ENCODE data around the gene SCGB3A2.

The SCGB3A2 gene

GRCh38 chr5:147911427-147911826 is 32.9 kb downstream of the SCGB3A2 start:
- DNase-seq, result no peak

GRCh38 chr5:147912011-147912410 is 33.5 kb downstream of the SCGB3A2 start:
- DNase-seq, result no peak

- DNase-seq, result no peak
These were observed 35.3 kb downstream of the SCGB3A2 start for GRCh38 chr5:147913786-147914185.

- no peak for DNase-seq
These were observed 39.7 kb downstream of the SCGB3A2 start for GRCh38 chr5:147918101-147918685.

- DNase-seq, result no peak
These were observed 40.4 kb downstream of the SCGB3A2 start for GRCh38 chr5:147918899-147919298.

GRCh38 chr5:147920420-147921030 is 42.0 kb downstream of the SCGB3A2 start:
- DNase-seq, result no peak

GRCh38 chr5:147921136-147921535 is 42.6 kb downstream of the SCGB3A2 start:
- no peak for DNase-seq

- no peak for DNase-seq
These were observed 46.5 kb downstream of the SCGB3A2 start for GRCh38 chr5:147925020-147925419.

GRCh38 chr5:147927901-147928300 is 49.4 kb downstream of the SCGB3A2 start:
- no peak for DNase-seq

- DNase-seq, result no peak
These were observed 52.3 kb downstream of the SCGB3A2 start for GRCh38 chr5:147930769-147931168.
